ENCODE measurements around the gene PQBP1.

The PQBP1 gene

DNA sequence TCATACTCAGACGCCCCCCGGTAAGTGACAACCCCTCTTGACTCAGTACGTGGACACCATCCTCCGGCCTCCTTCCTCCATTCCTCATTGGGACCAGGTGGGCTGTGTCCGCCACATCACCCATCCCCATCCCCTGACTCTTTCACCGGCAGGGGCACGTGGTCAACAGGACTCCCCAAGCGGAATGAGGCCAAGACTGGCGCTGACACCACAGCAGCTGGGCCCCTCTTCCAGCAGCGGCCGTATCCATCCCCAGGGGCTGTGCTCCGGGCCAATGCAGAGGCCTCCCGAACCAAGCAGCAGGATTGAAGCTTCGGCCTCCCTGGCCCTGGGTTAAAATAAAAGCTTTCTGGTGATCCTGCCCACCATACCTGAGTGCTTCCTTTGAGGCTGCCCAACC lies 5.0 kb downstream of the PQBP1 start:
- DNase-seq: no peak

DNA sequence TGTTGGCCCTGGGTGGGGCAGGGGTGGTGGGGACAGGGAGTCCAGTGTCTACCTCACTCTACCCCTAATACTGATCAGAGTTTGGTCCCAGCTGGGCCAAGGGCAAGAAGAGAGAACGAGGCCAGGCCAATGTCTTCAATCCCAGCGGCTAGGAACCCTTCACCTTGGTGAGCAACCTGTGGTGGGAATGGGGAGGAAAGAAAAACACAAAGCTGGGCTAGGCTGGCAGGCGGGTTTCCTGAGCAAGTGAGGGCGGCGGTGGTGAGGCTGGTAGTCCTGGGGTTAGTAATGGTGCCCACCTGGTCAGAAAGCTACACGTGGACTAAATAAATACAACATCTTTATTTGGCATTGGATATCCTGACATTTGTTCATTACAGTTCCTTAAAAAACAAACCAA lies 5.6 kb downstream of the PQBP1 start:
- DNase-seq: no peak

DNA sequence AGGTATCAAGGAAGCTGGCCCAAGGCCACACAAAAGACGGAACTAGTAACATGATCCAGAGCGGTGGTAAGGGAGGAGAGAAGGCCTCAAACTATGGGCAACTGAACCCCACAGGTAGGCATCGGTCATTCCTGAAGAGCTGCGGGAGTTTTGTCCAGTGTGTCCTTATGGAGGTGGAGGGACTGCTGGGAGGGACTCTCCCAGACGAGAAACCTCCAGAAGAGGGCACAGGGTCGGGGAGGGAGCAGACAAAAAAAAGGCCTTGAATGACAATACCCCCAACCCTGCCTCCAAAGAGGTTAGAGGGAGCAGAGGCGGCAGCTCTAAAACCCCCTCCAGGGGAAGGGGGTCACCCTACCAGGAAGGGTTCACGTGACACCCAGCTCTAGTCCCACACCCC lies 6.5 kb downstream of the PQBP1 start:
- no peak for DNase-seq

DNA sequence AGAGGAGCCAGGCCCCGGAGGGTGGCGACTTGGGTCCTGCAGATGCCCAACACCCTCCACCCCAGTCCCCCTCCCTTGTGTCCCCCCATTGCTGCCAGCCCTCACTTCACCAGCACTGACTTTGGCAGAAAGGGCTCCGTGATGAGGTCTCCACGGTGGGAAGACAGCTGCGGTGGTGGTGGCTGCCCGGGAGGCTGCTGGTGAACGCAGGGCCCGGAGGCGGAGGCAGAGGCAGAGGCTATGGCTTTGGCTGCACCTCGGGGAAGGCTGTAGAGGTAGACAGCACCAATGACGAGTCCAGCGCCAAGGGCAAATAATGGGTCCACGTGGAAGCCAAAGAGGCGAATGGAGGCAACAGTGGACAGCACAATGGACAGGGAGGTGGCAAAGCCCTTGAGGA lies 6.9 kb downstream of the PQBP1 start:
- no peak for DNase-seq

DNA sequence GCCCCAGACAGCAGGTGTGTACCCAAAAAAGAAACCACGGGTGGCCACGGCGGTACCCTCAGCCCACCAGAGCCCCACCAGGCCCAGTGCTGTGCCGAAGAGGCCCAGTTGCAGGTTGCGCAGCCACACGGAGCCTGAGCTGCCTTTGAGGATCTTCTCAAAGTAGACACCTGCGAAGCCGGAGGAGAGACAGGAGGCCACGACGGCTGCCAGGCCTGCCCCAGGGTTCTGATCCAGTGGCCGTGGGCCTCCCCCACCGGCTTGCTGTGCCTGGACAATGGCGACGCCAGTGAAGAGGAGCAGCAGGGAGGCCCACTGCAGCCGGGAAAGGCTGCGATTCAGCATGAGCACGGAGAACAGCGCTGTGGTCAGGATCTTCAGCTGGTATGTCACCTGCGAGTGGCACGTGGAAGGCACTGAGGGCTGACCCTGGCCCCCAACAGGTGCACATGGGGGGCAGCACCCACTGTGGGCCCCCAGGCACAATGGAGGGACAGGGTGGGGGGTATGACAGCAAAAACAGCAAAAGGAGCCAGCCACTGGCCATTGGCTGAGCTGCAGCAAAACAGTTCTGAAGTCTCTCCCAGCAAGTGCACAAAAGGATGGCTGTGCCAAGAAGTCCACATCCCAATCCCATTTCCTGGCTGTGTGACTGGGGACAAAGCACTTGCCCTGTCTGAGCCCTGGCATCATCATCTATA lies 7.5 kb downstream of the PQBP1 start:
- no peak for DNase-seq

DNA sequence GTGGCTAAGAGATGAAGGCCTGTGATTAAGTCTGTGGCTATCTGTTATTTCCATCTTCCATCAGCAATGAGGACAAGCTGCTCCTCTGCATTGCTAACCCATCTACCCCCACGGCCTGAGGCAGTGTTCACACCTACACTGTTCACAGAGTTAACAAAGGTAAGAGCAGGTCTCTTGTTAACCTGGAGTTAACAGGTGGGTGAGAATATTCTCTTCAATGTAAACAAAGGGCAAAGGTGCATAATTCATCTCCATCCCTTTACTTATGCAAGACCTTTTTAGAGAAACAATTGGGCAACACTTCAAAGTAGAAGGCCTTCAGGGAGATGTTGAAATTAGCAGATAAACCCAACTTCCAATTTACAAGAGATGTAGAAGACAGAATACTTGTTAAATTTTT lies 10.9 kb downstream of the PQBP1 start:
- no peak for DNase-seq

DNA sequence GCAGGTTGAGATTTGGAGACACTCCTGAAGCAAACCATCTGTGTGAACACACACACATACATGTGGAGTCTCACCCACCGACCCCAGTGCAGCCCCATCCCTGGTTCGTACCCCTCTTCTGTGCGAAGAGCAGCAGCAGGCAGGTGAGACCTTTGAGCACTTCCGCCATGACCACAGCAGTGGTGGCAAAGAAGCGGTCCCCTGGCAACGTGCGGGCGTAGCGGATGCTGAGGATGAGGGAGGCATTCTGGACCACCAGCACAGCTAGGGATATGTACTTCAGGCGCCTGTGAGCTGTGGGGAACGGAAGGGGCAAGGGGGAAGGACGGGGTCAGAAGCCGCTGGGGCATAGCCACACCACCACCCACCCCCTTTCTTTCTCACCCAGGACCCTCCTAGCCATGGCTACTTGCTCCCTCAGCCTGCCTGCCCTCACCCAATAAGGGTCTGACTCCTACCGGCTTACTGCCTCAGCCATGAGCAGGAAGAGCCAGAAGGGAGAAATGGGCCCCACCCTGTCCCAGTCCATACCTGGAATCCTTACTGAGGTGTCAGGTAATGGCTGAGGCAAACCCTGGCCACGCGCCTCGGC lies 12.1 kb downstream of the PQBP1 start:
- DNase-seq: no peak

DNA sequence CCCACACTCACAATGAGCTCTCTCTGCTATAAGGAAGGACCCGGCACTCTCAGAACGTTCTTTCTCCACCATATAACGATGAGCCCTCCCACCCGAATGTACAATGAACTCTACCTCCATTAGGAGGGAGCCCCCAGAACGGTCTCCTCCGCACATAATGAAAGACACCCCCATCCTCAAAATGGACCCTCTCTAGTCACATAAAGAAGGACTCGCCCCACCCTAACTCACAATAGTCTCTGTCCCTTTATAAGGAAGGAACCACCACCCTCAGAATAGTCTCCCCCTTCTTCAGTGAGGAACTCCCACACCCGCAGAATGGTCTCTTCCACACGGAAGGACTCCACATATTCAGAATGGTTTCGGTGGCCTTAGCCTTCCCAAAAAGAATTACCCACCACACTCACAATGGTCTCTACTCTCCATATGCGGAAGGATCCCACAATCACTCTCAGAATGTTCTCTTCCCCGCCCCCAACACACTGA lies 13.2 kb downstream of the PQBP1 start:
- DNase-seq: no peak

DNA sequence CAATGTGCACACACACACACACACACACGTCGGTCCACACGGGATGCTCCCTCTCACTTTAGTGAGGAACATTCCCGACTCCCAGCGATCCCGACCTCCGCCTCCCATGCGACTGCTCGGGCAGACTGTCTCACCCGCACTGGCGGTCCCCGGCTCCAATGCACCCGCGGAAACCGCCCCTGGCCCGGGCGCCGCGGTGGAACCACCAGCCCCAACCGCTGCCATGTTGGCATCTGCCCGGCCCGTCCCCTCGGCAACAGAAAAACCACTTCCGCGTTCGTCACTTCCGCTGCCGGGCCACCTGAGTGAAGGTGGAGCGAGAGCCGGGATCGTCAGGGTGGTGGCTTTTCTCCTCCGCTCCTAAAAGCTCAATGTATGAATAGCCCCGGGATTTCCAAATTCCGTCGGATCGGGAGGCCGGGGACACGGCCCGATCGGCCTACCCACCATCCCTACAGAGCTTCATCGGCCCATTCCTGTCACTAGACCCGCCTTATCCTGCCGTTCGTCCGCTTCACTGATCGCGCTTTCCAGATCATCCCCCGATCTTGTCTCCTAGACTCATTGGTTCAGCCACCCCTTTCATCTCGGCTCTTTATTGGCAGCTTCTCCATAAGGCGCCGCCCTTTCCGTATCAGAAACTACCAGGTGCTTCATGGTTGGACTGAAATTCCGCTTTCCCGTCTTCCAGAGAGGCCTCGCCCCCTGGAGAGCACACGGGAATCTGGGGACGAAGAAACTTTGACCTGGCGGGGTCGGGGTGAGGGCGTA lies 13.9 kb downstream of the PQBP1 start, which contains the start of gene SLC35A2:
SLC35A2 (minus strand) TSS at position 235 of the 771 bp plus-strand sequence; CDS start at position 225, 10 bp downstream.
- DNase-seq: peak; percentile 78 to 83

DNA sequence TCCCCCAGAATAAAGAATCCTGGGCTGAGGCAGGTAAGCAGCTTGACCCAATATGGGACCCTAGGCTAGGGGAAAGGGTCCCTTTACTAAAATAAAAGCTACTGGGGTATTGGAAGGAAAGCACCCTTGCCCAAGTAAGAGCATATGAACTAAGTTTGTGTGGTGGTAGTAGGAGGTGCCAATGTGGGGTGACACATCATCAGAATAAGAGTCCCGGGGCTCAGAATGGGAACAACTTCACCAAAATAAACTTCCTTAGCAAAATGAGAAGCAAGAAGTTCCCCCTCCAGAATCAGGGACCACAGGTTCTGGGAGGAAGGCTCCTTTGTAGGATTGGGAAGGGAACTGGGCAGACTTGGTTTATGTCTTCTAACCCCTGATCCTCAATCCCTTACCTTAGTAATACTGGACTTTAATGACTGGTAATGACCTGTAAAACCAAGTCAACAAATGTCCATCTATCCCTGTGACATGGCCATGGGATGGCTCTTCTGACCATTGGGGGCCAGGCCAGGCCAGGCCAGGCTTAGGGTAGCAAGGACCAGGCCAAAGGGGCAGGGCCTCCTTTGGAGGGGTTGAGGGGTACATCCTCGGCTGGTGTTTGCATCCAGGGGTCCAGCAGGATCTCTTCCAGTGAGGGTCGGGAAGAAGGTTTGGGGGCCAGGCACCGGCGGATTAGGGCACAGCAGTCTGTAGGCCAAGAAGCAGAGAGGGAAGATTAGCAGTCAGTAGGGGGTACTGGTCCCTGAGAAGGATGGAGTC lies 16.1 kb downstream of the PQBP1 start:
- DNase-seq: no peak

DNA sequence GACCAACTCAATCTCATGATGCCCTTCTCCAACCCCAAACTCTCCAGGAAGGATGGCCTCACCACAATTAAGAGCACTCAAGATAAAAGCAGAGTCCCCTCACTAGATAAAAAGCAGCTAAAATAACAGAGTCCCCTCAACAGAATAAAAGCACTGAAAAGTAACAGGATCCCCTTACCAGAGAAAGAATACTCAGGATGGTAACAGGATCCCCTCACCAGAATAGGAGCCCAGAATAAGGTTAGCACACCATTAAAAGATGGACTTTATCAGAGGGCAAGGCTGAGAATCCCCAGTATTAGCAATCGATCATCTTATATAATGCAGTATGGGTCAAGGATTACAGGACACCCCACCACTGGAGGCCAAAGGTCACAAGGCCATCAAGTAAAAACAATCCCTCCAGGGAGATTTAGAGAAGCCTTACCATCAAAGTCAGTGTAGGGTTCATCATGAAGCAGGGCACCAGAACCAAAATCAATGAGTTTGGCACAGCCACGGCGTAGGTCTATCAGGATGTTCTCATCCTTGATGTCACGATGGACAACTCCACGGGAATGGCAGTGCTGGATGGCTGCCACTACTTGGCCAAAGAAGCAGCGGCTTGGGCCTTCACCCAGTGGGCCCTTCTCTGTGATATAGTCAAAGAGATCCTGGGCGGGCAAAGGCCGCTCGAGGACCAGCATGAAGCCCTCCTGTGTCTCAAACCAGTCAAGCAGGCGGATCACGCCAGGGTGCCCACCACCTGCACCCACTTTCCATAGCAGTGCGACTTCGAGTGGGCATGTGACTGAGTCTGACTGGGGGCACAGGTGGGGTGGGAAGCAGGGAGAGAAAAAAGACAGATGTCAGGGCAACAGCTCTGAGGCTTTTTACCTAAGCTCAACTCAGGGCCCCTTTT lies 17.1 kb downstream of the PQBP1 start:
- no peak for DNase-seq

DNA sequence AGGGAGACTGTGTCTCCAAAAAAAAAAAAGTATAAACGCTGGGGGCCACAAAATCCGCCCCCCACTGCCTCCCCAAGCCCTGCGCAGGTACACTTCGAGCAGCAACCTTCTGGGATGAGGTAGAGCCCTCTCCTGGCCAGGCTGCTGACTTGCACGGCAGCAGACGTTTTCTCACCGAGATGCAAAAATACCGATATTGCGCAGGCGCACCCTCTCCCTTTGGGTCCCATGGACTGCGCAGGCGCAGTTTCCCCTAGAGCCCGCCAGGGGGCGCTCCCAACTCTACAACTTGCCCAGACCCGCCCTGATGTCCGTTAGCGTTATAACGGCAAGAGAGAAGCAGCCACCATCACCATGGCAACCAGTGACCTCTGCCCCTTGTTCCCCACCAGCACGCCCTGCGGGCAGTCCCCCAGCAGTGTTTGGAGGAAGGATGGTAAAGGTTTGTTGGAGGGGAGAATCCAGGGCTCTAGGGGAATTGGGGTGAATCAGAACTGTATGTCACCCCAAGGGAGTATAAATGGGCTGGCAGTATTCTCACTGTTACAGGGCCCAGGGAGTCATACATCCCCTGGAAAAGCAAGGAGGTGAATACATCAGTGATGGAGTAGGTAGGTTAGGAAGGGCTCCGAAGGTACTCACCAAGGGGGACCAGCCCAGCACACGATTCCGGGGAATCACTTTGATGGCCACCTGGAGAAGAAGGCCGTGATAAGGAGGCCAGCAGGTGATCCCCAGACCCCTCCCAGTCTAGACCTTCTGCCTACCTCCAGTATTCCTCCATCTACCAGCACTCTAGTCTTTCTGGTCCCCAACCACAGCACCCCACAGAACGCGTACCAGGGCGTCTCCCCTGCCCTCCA lies 19.6 kb downstream of the PQBP1 start:
- peak; percentile 76 to 84 for DNase-seq

DNA sequence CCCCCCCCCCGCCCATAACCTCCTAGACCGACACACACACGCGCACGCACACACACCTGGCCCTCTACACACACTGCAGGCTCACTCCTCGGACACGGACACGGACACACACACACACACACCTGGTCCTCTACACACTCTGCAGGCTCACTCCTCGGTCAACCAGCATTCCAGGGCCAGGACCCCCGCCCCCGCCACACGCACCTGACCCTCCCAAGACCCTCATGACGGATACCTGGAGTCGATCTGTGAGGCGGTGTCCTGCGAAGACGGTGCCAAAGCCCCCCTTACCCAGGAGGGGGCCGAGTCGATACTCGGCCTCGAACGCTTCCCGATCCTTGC lies 20.5 kb downstream of the PQBP1 start:
- DNase-seq: no peak

DNA sequence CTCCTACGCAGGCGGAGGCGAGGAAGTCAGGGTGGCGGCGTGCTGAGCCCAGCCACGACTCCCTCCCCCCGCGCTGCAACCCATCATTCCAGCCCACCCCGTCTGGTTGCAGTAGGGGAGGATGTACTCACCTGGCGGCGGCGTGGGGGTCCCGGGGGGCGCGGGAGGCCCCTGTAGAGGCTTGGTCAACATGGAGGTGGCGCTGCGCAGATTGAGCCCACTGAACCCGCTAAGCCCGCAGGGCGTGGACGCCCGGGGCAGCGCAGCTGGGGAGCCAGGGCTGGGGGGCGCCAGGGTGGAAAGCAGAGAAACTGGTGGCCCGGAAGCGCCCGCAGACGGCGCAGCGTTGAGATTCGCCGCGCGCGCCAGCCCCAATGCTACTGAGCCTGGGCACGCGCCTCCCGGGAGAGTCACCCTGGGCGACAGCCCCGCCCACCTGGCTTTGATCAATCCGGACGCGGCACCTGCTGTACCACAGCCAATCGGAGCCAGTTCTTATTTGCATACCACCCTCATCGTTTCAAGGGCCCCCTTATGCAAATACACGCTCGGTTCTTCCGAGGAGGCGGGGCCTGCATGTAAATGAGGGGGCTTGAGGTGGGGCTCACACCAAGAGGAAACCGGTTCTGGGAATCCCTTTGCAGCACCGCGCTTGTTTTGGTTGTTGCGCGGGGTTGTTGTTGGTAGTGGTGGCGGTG lies 21.1 kb downstream of the PQBP1 start, which contains the start of gene PIM2:
PIM2 (minus strand) TSS at position 382 of the 698 bp plus-strand sequence; CDS start at position 192, 190 bp downstream.
- DNase-seq: peak; percentile 82 to 93

DNA sequence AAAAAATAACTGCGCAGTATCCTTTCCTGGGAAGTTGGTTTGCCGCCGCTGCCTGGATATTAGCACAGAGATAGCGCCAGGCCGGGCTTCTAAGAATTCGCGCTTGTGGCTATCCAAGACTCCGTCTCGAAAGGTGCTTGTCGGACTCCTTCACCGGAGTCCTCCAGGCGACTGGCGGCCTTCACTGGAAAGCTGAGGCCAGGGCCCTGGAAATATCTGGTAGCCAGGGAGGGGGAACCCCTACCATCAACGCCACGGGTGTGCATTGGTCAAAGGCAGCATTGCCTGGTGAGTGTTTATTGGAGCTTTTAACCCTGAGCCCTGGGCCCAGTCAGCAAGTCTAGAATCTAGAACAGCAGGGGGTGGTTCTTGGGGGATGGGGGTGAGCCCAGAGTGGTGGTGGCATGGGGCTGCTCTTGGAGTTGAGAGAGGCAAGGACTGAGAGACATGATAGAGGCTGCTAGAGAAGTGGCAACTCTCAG lies 21.7 kb downstream of the PQBP1 start:
- DNase-seq: no peak

DNA sequence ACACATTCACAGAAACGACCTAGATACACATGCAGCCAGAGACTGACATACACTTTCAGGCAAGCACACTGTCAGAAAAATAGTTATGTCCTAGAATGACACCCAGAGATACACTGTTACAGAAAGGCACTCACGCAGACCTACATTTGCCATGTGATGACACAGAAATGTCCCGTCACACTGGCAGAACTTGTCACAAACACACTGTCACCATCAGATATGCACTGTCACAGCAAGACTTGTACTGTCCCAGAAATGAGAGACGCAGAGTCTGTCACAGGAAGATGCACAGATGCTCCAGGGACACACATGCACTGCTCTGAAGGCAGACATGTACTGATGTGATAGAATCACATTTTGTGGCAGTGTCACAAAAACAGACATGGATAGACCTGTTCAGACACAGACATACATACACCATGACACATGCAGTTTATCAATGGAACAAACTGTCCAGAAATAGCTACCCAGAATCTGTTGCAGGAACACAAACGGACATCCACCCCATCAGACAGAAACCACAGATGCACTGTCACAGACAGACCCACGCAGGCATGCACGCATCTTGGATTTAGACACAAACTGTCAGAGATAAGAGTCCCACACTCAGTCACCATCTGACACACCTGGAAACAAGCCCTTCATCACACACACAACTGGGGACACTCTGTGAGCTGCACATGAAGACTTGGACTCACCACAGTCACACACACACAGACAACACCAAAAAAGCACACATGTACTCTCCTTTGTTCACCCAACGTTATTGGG lies 22.4 kb downstream of the PQBP1 start:
- DNase-seq: no peak

DNA sequence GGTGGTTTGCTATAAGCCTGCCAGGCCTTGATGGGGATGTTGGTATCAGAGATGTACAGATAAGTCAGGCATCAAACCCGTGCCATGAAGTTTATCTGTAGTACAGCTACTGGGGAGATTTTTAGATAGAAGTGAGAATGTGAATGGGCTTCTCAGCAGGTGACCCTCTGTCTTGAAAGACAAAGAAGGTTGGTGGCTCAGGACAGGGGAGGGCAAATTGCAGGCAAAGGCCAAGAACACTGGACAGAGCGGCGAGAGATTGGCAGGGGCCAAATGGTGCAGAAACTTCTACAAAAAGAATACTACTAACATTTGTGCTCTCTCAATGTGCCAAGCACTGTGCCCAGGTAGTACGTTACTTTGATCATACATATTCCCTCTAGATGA lies 23.0 kb downstream of the PQBP1 start:
- DNase-seq: no peak

DNA sequence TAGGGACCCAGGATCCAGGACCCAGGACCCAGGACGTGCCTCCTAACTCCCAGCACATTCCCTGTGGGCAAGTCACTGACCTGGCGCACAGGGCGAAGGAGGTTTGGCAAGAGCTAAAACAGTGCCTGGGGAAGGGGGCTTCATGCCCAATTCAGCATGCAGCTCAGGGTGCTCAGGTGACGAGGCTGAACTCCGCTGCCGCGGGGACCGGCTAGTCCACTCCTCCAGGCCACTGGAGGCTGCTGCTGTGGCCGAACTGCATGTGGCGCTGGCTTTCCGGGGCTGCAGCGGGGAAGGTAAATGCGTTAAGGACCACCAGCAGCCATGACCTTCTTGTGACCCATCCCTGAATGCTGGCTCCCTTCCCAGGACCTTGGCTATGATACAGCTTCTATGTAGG lies 26.0 kb downstream of the PQBP1 start:
- DNase-seq: no peak

DNA sequence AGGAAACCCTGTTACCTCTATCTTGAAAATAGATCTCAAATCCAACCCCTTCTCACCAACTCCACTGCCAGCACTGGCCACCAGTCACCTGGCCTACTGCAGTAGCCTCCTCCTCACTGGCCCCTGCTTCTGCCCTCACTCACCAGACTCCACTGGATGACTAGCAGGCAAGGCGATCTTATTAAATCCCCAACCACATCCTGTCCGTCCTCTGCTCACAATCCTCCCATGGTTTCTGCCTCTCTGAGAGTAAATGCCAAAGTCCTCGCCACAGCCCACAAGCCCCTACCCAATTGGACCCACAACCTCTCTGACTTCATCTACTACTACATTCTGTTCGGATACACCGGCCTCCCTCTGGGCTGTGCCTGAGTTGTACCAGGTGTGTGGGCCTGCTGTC lies 26.5 kb downstream of the PQBP1 start:
- no peak for DNase-seq
